GM12892 (cell line): ENCODE data around the gene SERGEF.

ENCODE experiments used
- POLR2A ChIP-seq: IDR thresholded peaks from 2 replicates; pipeline ENCODE4 v1.6.1; 2011; ENCODE audit warnings: low read depth, low read length, control low read depth
- POLR2AphosphoS5 ChIP-seq: IDR thresholded peaks from 2 replicates; pipeline ENCODE4 v1.6.1; 2011; ENCODE audit warnings: low read depth, low read length, control low read depth
- TAF1 ChIP-seq: IDR thresholded peaks from 2 replicates; pipeline ENCODE4 v1.6.1; 2011; ENCODE audit warnings: low read depth, mild to moderate bottlenecking, control low read depth, low read length, borderline replicate concordance

GRCh38 chr11:17915500-17916143 lies 97.2 kb downstream of the SERGEF start:
- TF ChIP-seq POLR2A (no peak), TAF1 (no peak), POLR2AphosphoS5 (no peak)
